22Rv1 (cell line): ENCODE measurements around the gene EPS15.

Experiments
- H3K27ac ChIP-seq: fragments of 450-650 bp; 2 replicates; pipeline ENCODE4 v1.5.1; 2017
- ZFX ChIP-seq: fragments of 450-650 bp; IDR thresholded peaks from 2 replicates; pipeline ENCODE4 v1.6.1; 2017; ENCODE audit warnings: antibody characterized with exemption, borderline replicate concordance
- TF ChIP-seq, protein P1 (sequence below): fragments of 450-650 bp; IDR thresholded peaks from 2 replicates; pipeline ENCODE4 v1.5.1; 2017; ENCODE audit warnings: mild to moderate bottlenecking

Gene EPS15

DNA sequence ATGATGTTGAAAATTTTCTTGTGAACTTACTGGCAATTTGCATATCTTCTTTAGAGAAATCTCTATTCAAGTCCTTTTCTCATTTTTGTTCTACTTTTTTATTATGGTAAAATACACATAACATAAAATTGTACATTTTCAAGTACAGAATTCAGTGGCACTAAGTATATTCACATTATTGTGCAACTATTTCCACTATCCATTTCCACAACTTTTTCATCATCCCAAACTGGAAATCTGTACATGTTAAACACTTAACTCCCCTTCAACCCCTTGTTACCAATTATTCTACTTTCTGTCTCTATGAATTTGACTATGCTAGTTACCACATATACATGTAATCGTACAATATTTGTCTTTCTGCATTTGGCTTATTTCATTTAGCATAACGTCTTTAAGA, 19.4 kb downstream of the EPS15 start:
- H3K27ac ChIP-seq: no peak overlapping the region

DNA sequence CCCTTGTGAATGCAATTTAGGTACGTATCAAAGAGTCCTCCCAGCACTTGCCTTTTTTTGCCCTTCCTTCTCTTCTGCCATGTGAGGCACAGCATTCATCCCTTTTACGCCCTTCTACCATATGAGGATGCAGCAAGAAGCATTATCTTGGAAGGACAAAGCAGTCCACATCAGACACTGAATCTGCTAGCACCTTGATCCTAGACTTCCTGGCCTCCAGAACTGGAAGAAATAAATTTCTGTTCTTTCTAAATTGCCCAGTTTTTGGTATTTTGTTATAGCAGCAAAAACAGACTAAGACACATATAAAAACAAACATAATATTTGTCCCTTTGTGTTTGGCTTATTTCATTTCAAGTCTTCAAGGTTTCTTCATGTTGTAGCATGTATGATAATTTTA, 20.1 kb downstream of the EPS15 start:
- H3K27ac ChIP-seq: no peak overlapping the region
- TF ChIP-seq, protein P1, sequence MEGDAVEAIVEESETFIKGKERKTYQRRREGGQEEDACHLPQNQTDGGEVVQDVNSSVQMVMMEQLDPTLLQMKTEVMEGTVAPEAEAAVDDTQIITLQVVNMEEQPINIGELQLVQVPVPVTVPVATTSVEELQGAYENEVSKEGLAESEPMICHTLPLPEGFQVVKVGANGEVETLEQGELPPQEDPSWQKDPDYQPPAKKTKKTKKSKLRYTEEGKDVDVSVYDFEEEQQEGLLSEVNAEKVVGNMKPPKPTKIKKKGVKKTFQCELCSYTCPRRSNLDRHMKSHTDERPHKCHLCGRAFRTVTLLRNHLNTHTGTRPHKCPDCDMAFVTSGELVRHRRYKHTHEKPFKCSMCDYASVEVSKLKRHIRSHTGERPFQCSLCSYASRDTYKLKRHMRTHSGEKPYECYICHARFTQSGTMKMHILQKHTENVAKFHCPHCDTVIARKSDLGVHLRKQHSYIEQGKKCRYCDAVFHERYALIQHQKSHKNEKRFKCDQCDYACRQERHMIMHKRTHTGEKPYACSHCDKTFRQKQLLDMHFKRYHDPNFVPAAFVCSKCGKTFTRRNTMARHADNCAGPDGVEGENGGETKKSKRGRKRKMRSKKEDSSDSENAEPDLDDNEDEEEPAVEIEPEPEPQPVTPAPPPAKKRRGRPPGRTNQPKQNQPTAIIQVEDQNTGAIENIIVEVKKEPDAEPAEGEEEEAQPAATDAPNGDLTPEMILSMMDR: no peak
- TF ChIP-seq ZFX: no peak

More for the DNA sequence above, 19.4 kb downstream of the EPS15 start:
- TF ChIP-seq, protein P1: no peak
- no peak for TF ChIP-seq ZFX

GRCh38 chr1:51497340-51497739, 21.7 kb downstream of the EPS15 start:
- no peak overlapping the region for H3K27ac ChIP-seq

GRCh38 chr1:51494138-51494830, 24.8 kb downstream of the EPS15 start:
- H3K27ac ChIP-seq: no peak overlapping the region
- TF ChIP-seq, protein P1: no peak
- no peak for TF ChIP-seq ZFX

More at GRCh38 chr1:51497340-51497739, 21.7 kb downstream of the EPS15 start:
- TF ChIP-seq, protein P1: no peak
- no peak for TF ChIP-seq ZFX

DNA sequence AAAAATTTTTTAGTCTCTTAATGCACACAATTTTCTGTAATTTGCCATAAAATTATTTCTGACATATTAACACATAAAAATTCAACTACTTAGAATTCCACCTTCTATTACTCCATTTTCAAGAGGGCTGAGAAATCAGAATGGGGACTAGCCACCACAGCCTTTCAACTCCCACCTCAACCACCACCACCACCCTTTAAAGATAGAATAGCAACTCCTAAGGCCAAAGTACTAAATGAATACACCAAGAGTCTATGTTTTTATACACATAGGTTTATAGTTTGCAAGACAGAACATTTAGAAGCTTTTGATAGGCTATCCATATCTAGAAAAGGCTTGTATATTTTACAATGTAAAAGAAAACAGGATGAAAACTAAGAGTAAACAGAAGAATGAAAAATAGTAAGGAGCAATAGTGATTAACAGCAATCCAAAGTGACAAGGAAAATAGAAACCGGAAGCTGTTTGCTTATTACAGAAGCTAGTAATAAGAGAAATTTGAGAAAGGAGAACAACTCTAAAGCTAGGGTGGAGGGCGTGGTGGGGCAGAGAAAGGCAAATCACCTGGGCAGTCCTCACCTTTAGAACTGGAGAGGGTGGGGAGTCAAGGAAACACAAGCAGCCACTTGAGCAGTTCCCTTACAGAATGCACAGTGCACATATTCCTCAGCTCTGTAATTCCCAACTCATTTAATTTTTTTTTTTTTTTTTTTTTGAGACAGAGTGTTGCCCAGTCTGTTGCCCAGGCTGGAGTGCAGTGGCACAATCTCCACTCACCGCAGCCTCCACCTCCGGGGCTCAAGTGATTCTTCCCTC, 27.7 kb downstream of the EPS15 start:
- peak overlapping the region; percentile 32; the same call in 1 of the 2 replicates for H3K27ac ChIP-seq
- TF ChIP-seq, protein P1: no peak
- no peak for TF ChIP-seq ZFX

- no peak overlapping the region for H3K27ac ChIP-seq
- TF ChIP-seq, protein P1: no peak
- no peak for TF ChIP-seq ZFX
Observed at GRCh38 chr1:51489472-51489871, 29.6 kb downstream of the EPS15 start.
